Erythroblast (primary cell): Measurements from ENCODE around the gene ITPR1.

Experiments
- GATA1 ChIP-seq: IDR thresholded peaks from 2 replicates; pipeline ENCODE4 v1.6.1; 2011; ENCODE audit warnings: low read depth, mild to moderate bottlenecking, control low read depth, low read length, moderate library complexity
- POLR2A ChIP-seq: IDR thresholded peaks from 2 replicates; pipeline ENCODE4 v1.6.1; 2011; ENCODE audit warnings: mild to moderate bottlenecking, low read length

DNA sequence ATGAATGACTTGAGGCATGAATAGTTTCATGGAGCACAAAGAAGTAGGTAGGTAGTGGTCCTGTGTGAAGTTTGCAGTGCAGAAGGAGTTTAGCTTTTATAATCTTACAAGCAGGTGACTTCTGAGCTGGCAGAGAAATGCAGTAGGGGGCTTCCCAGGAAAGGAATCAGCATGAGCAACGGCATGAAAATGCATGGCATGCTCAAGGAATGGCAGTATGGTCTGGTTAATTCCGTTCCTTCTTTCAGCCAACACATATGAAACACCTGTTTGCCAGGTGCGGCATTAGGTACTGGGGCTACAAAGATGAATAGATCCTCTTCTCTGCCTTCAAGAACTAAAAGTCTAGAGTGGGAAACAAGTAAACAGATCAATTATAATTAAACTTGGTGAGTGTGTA, 348.1 kb downstream of the ITPR1 start:
- TF ChIP-seq POLR2A (no peak), GATA1 (no peak)
